Endothelial cell of umbilical vein (primary cell): Measurements from ENCODE around the gene NDUFB7. TPM values are rescaled to one million over a fixed set of nuclear protein-coding genes. Genes with fewer than 3 reads are reported as not detected.

ENCODE experiments used
- BruUV-seq: library from RNA; stranded (reverse); fragments of 400-500 nt; replicated peaks from 2 replicates; lab custom pipeline; 2021; lab: Mats Ljungman, UMichigan
- CTCF ChIA-PET: fragments of 300-600, 350-600 bp; sonication (Branson Sonifier 250); formaldehyde crosslinking; loops from one replicate; lab custom pipeline; 2021; ENCODE audit warnings: antibody characterized with exemption, inconsistent platforms; lab: Charles Lee
- POLR2A ChIA-PET: fragments of 300-600, 350-600 bp; sonication (Branson Sonifier 250); formaldehyde crosslinking; loops from one replicate; lab custom pipeline; 2021; ENCODE audit warnings: antibody characterized with exemption, inconsistent platforms; lab: Charles Lee
- DNase-seq: peaks from one replicate; pipeline ENCODE4 v3.0.0-alpha.2; 2011; ENCODE audit warnings: low read depth, low spot score
- FAIRE-seq: peaks from 2 replicates; lab custom pipeline; 2011; peaks lifted over from hg19 to GRCh38; lab: Jason Lieb, UNC
- H2AFZ ChIP-seq: 2 replicates; pipeline ENCODE4 v1.6.0; 2012; ENCODE audit warnings: low read depth, low read length, control low read depth, inconsistent platforms
- H3K27ac ChIP-seq: 2 replicates; pipeline ENCODE4 v1.5.1; 2011; ENCODE audit warnings: low read depth, mild to moderate bottlenecking, control low read depth, low read length, moderate library complexity; ENCODE audit not compliant: insufficient read depth
- H3K27me3 ChIP-seq, 2 experiments: 2 replicates each; pipeline versions ENCODE4 v1.6.0 to v1.6.1; 2011; ENCODE audit warnings: low read length in 2 of 2, mixed read lengths in 1 of 2; ENCODE audit not compliant: control insufficient read depth in 2 of 2, insufficient read depth in 2 of 2
- H3K36me3 ChIP-seq, 2 experiments: 2 replicates in 1 of 2; 3 replicates in 1 of 2; pipeline ENCODE4 v1.5.1; 2011; ENCODE audit warnings: low read length in 2 of 2, mild to moderate bottlenecking in 1 of 2, moderate library complexity in 1 of 2; ENCODE audit not compliant: control insufficient read depth in 2 of 2, insufficient read depth in 2 of 2; ENCODE audit errors: extremely low read depth in 1 of 2
- H3K4me1 ChIP-seq: 3 replicates; pipeline ENCODE4 v1.5.1; 2011; ENCODE audit warnings: mild to moderate bottlenecking, low read length; ENCODE audit not compliant: control insufficient read depth, insufficient read depth; ENCODE audit errors: extremely low read depth
- H3K4me2 ChIP-seq: 2 replicates; pipeline ENCODE4 v1.6.1; 2011; ENCODE audit warnings: low read length, control low read depth, mixed read lengths; ENCODE audit not compliant: insufficient read depth
- H3K4me3 ChIP-seq, 3 experiments: fragments of 200-600 bp in 1 of 3; sonication (generic), shearing (Covaris generic) in 1 of 3; replicated peaks in 1 of 3; 2 replicates each; pipeline ENCODE4 v1.5.1; 2011 to 2016; ENCODE audit warnings: control low read depth in 3 of 3, low read length in 3 of 3, mild to moderate bottlenecking in 2 of 3, inconsistent platforms in 1 of 3, low read depth in 1 of 3, moderate library complexity in 1 of 3; ENCODE audit not compliant: insufficient read depth in 1 of 3
- H3K79me2 ChIP-seq: 2 replicates; pipeline ENCODE4 v1.6.0; 2012; ENCODE audit warnings: low read length, inconsistent platforms; ENCODE audit not compliant: control insufficient read depth, insufficient read depth
- H3K9ac ChIP-seq: replicated peaks from 2 replicates; pipeline ENCODE3; 2011; ENCODE audit warnings: low read length, control low read depth; ENCODE audit not compliant: insufficient read depth; ENCODE audit errors: extremely low read depth
- H3K9me1 ChIP-seq: replicated peaks from 3 replicates; pipeline ENCODE4 v1.6.0; 2011; ENCODE audit warnings: mild to moderate bottlenecking, low read length; ENCODE audit not compliant: control insufficient read depth, insufficient read depth; ENCODE audit errors: extremely low read depth
- H3K9me3 ChIP-seq: replicated peaks from 2 replicates; pipeline ENCODE4 v1.5.1; 2012; ENCODE audit warnings: low read length, inconsistent platforms; ENCODE audit not compliant: control insufficient read depth, insufficient read depth
- H4K20me1 ChIP-seq: replicated peaks from 2 replicates; pipeline ENCODE3; 2011; ENCODE audit warnings: mild to moderate bottlenecking, low read length; ENCODE audit not compliant: control insufficient read depth, insufficient read depth; ENCODE audit errors: extremely low read depth
- CTCF ChIP-seq, 2 donors: IDR thresholded peaks; 1 replicate in 1 of 2; 2 replicates in 1 of 2; pipeline ENCODE4 v1.5.1; 2011; ENCODE audit warnings: low read length in 2 of 2, mild to moderate bottlenecking in 2 of 2, moderate library complexity in 2 of 2, control low read depth in 1 of 2, inconsistent platforms in 1 of 2, low read depth in 1 of 2; ENCODE audit not compliant: insufficient read depth in 1 of 2; ENCODE audit errors: extremely low read depth in 1 of 2
- EZH2 ChIP-seq: IDR thresholded peaks from 2 replicates; pipeline ENCODE4 v1.6.1; 2012; ENCODE audit warnings: borderline replicate concordance, low read depth, mild to moderate bottlenecking, moderate library complexity, low read length, inconsistent platforms; ENCODE audit not compliant: severe bottlenecking
- FOS ChIP-seq: IDR thresholded peaks from 2 replicates; pipeline ENCODE4 v1.6.1; 2011; ENCODE audit warnings: mild to moderate bottlenecking, low read length, moderate library complexity, borderline replicate concordance; ENCODE audit not compliant: insufficient read depth
- MAX ChIP-seq: IDR thresholded peaks from 2 replicates; pipeline ENCODE4 v1.6.1; 2011; ENCODE audit not compliant: insufficient read depth, insufficient read length
- MYC ChIP-seq: IDR thresholded peaks from one replicate; pipeline ENCODE4 v1.6.1; 2011; ENCODE audit warnings: mild to moderate bottlenecking, low read depth, low read length
- POLR2A ChIP-seq: IDR thresholded peaks from 2 replicates; pipeline ENCODE4 v1.6.1; 2012; ENCODE audit warnings: low read depth, mild to moderate bottlenecking, control low read depth, low read length
- dilution Hi-C: fragments of 300-500 bp; cut with MboI; formaldehyde crosslinking; loops from one replicate; pipeline ENCODE4 v1.15.0; 2019; ENCODE audit warnings: low sequenced_read_pairs; ENCODE audit not compliant: extremely low pct_ligation_motif_present
- intact Hi-C: fragments of 100-400 bp; cut with micrococcal nuclease; formaldehyde crosslinking; loops from one replicate; pipeline ENCODE4 v1.10.0; 2022
- polyA plus RNA-seq, 4 experiments: library from polyadenylated mRNA; depleted of rRNA in 3 of 4; stranded (reverse) in 3 of 4; unstranded in 1 of 4; fragments of >200 nt; gene quantifications; 2 replicates each; pipeline versions ENCODE4 v1.2.1 to v1.2.3, GENCODE V29; 2011 to 2012; ENCODE audit warnings: missing spikeins in 1 of 4
- total RNA-seq: library from RNA; stranded (reverse); gene quantifications from 2 replicates; pipeline ENCODE4 v1.2.3, GENCODE V29; 2021

Gene NDUFB7
- total and polyA plus RNA-seq, 2 donors (not counting 3 experiments of a cell fraction or from before 2014, with no cell fraction given) = 177 to 655 TPM

GRCh38 chr19:14611051-14611450 is 39.2 kb upstream of the NDUFB7 start:
- no peak for DNase-seq
- H4K20me1 ChIP-seq = no peaks in the 10 kb centered on the region
- H3K27me3 ChIP-seq = no peaks in the 10 kb centered on the region
- intact Hi-C loops (no loop called here), dilution Hi-C loops (no loop called here)
- H3K4me1 ChIP-seq = no peaks in the 10 kb centered on the region
- no peak overlapping the region for H2AFZ ChIP-seq
- ChIA-PET POLR2A (interaction anchor here (0.6 kb wide), 1 partner anchor 13 kb away, joined by 5 read pairs; no protein-coding TSS in a partner anchor), CTCF (interaction anchor here (0.6 kb wide), 1 partner anchor 895 kb away, joined by 7 read pairs; no protein-coding TSS in a partner anchor)
- no peaks in the 10 kb centered on the region for H3K9me3 ChIP-seq
- no peaks in the 10 kb centered on the region for H3K79me2 ChIP-seq
- no TSS peak for BruUV-seq
- no peak overlapping the region for H3K27ac ChIP-seq
- TF ChIP-seq FOS (no peak), MYC (no peak), EZH2 (no peak), CTCF (IDR thresholded peaks at IDR 0.05; ENCODE audit: extremely low read depth in 1 of 2, insufficient read depth in 1 of 2, low read depth in 1 of 2, low read length in 2 of 2) (no peak), POLR2A (no peak), MAX (no peak)
- H3K4me2 ChIP-seq = no peak overlapping the region
- no peak overlapping the region for H3K9ac ChIP-seq
- H3K4me3 ChIP-seq = no peak overlapping the region
- no peaks in the 10 kb centered on the region for H3K9me1 ChIP-seq
- no peaks in the 10 kb centered on the region for H3K36me3 ChIP-seq
- no peak for FAIRE-seq
